ENCODE measurements around the gene NOG. TPM values are rescaled to one million over a fixed set of nuclear protein-coding genes. Genes with fewer than 3 reads are reported as not detected.

NOG gene
- total and polyA plus RNA-seq, 9 of the 15 experiments (the other 6 are each of a cell fraction or from before 2014, with no cell fraction given) = not detected

- intact Hi-C loops (cut with micrococcal nuclease) (no loop called here), in situ Hi-C loops (cut with MboI) (no loop called here)
- no peaks in the 10 kb centered on the region for H3K9me1 ChIP-seq (ENCODE audit: control insufficient read depth, insufficient read depth, low read length)
- ATAC-seq (no peak), FAIRE-seq (no peak), DNase-seq (ENCODE audit: extremely low read depth in 1 of 4, low spot score in 3 of 4) (no peak)
- no peaks in the 10 kb centered on the region for H3K9me3 ChIP-seq (replicated peaks; ENCODE audit: control insufficient read depth, insufficient read depth, low read depth, low read length)
- POLR2A ChIA-PET = no interaction called here
- no peak overlapping the region for H2AFZ ChIP-seq (ENCODE audit: low read depth, low read length)
- no peak overlapping the region for H3K9ac ChIP-seq (ENCODE audit: insufficient read depth in 1 of 2, low read depth in 2 of 2, low read length in 2 of 2)
- TF ChIP-seq MEF2D (tag; conservative IDR thresholded peaks at IDR 0.05; ENCODE audit: low read depth) (no peak), KLF1 (tag; IDR thresholded peaks at IDR 0.05) (no peak), PTTG1 (tag; IDR thresholded peaks at IDR 0.05; ENCODE audit: low read depth) (no peak), SAFB2 (IDR thresholded peaks at IDR 0.05; ENCODE audit: borderline replicate concordance, low read depth, low read length, severe bottlenecking) (no peak), ZNF644 (tag; IDR thresholded peaks at IDR 0.05; ENCODE audit: low read depth) (no peak), SRSF3 (IDR thresholded peaks at IDR 0.05; ENCODE audit: insufficient read depth, low read length) (no peak), ZNF24 (IDR thresholded peaks at IDR 0.05) (no peak), ZNF766 (CRISPR knock-in tag; conservative IDR thresholded peaks at IDR 0.05) (no peak), NCOR1 (IDR thresholded peaks at IDR 0.05) (no peak), MNT (conservative IDR thresholded peaks at IDR 0.05) (no peak), MYNN (IDR thresholded peaks at IDR 0.05) (no peak), MYNN (CRISPR knock-in tag; IDR thresholded peaks at IDR 0.05) (no peak), SP1 (CRISPR knock-in tag; IDR thresholded peaks at IDR 0.05) (no peak), ZFP91 (CRISPR knock-in tag; IDR thresholded peaks at IDR 0.05) (no peak)
- CTCF ChIA-PET (ENCODE audit: low intra/inter-chr PET ratio) = no interaction called here
- H3K27me3 ChIP-seq (ENCODE audit: control insufficient read depth in 2 of 2, insufficient read depth in 2 of 2, low read length in 2 of 2) = no peaks in the 10 kb centered on the region
- H4K20me1 ChIP-seq (replicated peaks; ENCODE audit: control insufficient read depth, insufficient read depth, low read length) = no peaks in the 10 kb centered on the region
- H3K4me3 ChIP-seq = no peak overlapping the region
- no peaks in the 10 kb centered on the region for H3K79me2 ChIP-seq (ENCODE audit: control insufficient read depth, insufficient read depth, low read length)
- no peak overlapping the region for H3K4me2 ChIP-seq (ENCODE audit: insufficient read depth, low read length)
- no peak overlapping the region for H3K27ac ChIP-seq (ENCODE audit: extremely low read depth, low read depth, low read length)
- 0% methylated on average over 3 of the region's 3 CpGs for WGBS (ENCODE audit: insufficient coverage, low coverage, missing lambda C conversion rate)
- H3K36me3 ChIP-seq (ENCODE audit: control insufficient read depth, insufficient read depth, low read length) = no peaks in the 10 kb centered on the region
- no peaks in the 10 kb centered on the region for H3K4me1 ChIP-seq (replicated peaks in 1 of 2; ENCODE audit: control insufficient read depth in 2 of 2, insufficient read depth in 2 of 2, low read length in 2 of 2)
- BruUV-seq (replicated peaks) = no TSS peak
Observed at GRCh38 chr17:56570199-56570598, 23.3 kb upstream of the NOG start.

Measured in K562 (cell line).